Astrocyte (in vitro differentiated cells and primary cell): ENCODE results near the gene LRRC4C. TPM values are rescaled to one million over a fixed set of nuclear protein-coding genes. Genes with fewer than 3 reads are reported as not detected.

Experiments used
- DNase-seq: peaks from one replicate; pipeline ENCODE4 v3.0.0-alpha.2; 2010; ENCODE audit warnings: low read depth
- FAIRE-seq: peaks from 2 replicates; lab custom pipeline; 2011; peaks lifted over from hg19 to GRCh38; lab: Jason Lieb, UNC
- H2AFZ ChIP-seq: 2 replicates; pipeline ENCODE4 v1.6.0; 2012; ENCODE audit warnings: low read depth, low read length, inconsistent platforms
- H3K27ac ChIP-seq: 2 replicates; pipeline ENCODE4 v1.5.1; 2011; ENCODE audit warnings: low read depth, low read length, inconsistent platforms
- H3K27me3 ChIP-seq: 2 replicates; pipeline ENCODE4 v1.6.0; 2011; ENCODE audit warnings: low read length, inconsistent platforms; ENCODE audit not compliant: insufficient read depth
- H3K36me3 ChIP-seq: 2 replicates; pipeline ENCODE4 v1.5.1; 2011; ENCODE audit warnings: low read length, inconsistent platforms; ENCODE audit not compliant: insufficient read depth
- H3K4me1 ChIP-seq: 2 replicates; pipeline ENCODE4 v1.5.1; 2011; ENCODE audit warnings: low read length, inconsistent platforms; ENCODE audit not compliant: insufficient read depth
- H3K4me2 ChIP-seq: 2 replicates; pipeline ENCODE4 v1.6.0; 2012; ENCODE audit warnings: low read length, inconsistent platforms
- H3K4me3 ChIP-seq: 2 replicates; pipeline ENCODE4 v1.5.1; 2011; ENCODE audit warnings: low read depth, mild to moderate bottlenecking, low read length, inconsistent platforms; ENCODE audit not compliant: insufficient read depth
- H3K79me2 ChIP-seq: 2 replicates; pipeline ENCODE4 v1.6.0; 2012; ENCODE audit warnings: mild to moderate bottlenecking, low read length, inconsistent platforms; ENCODE audit not compliant: insufficient read depth
- H3K9ac ChIP-seq: 2 replicates; pipeline ENCODE4 v1.6.0; 2012; ENCODE audit warnings: mild to moderate bottlenecking, low read length, inconsistent platforms
- H3K9me3 ChIP-seq: 2 replicates; pipeline ENCODE4 v1.5.1; 2012; ENCODE audit warnings: low read depth, mild to moderate bottlenecking, low read length, inconsistent platforms; ENCODE audit not compliant: insufficient read depth
- H4K20me1 ChIP-seq: 2 replicates; pipeline ENCODE4 v1.6.0; 2012; ENCODE audit warnings: low read length, inconsistent platforms; ENCODE audit not compliant: insufficient read depth
- H3K27ac Mint-ChIP-seq: one replicate; pipeline ENCODE4 v1.8.0; 2021; ENCODE audit warnings: mild to moderate bottlenecking, mixed read lengths; ENCODE audit not compliant: unreplicated experiment
- H3K27me3 Mint-ChIP-seq: one replicate; pipeline ENCODE4 v1.8.0; 2021; ENCODE audit warnings: low read depth, mixed read lengths; ENCODE audit not compliant: unreplicated experiment
- H3K36me3 Mint-ChIP-seq: one replicate; pipeline ENCODE4 v1.8.0; 2021; ENCODE audit warnings: low read depth, mixed read lengths; ENCODE audit not compliant: unreplicated experiment
- H3K4me1 Mint-ChIP-seq: one replicate; pipeline ENCODE4 v1.8.0; 2021; ENCODE audit warnings: low read depth, mixed read lengths; ENCODE audit not compliant: unreplicated experiment
- H3K4me3 Mint-ChIP-seq: one replicate; pipeline ENCODE4 v1.8.0; 2021; ENCODE audit warnings: mild to moderate bottlenecking, moderate library complexity, mixed read lengths; ENCODE audit not compliant: unreplicated experiment
- H3K9me3 Mint-ChIP-seq: one replicate; pipeline ENCODE4 v1.8.0; 2021; ENCODE audit warnings: mild to moderate bottlenecking, mixed read lengths; ENCODE audit not compliant: unreplicated experiment
- CTCF ChIP-seq: IDR thresholded peaks from 2 replicates; pipeline ENCODE4 v1.5.1; 2011; ENCODE audit warnings: low read depth, mild to moderate bottlenecking, inconsistent platforms, low read length, moderate library complexity; ENCODE audit not compliant: insufficient read depth
- EZH2 ChIP-seq: IDR thresholded peaks from 2 replicates; pipeline ENCODE4 v1.6.1; 2012; ENCODE audit warnings: mild to moderate bottlenecking, low read length, inconsistent platforms; ENCODE audit not compliant: insufficient read depth
- total RNA-seq: library from RNA; stranded (reverse); gene quantifications from 2 replicates; pipeline ENCODE4 v1.2.1, GENCODE V29; 2021

The LRRC4C gene
- total RNA-seq, 1 donor from 2014 or later: 9.0 TPM

GRCh38 chr11:40425168-40425567 is 1034.3 kb downstream of the LRRC4C start:
- Histone ChIP-seq H3K4me1 (no peaks in the 10 kb centered on the region), H3K79me2 (no peaks in the 10 kb centered on the region), H3K4me3 (no peak overlapping the region), H3K9ac (no peak overlapping the region), H4K20me1 (no peaks in the 10 kb centered on the region), H3K9me3 (no peaks in the 10 kb centered on the region), H3K27ac (no peak overlapping the region), H3K36me3 (no peaks in the 10 kb centered on the region), H3K27me3 (no peaks in the 10 kb centered on the region), H3K4me2 (no peak overlapping the region), H2AFZ (no peak overlapping the region)
- H3K4me3 Mint-ChIP-seq: no peak overlapping the region
- FAIRE-seq: no peak
- TF ChIP-seq CTCF (no peak), EZH2 (no peak)
- DNase-seq: no peak
- no peaks in the 10 kb centered on the region for H3K36me3 Mint-ChIP-seq
- H3K27ac Mint-ChIP-seq: no peak overlapping the region
- no peaks in the 10 kb centered on the region for H3K4me1 Mint-ChIP-seq
- H3K27me3 Mint-ChIP-seq: no peaks in the 10 kb centered on the region
- no peaks in the 10 kb centered on the region for H3K9me3 Mint-ChIP-seq

GRCh38 chr11:40421208-40421981 is 1038.1 kb downstream of the LRRC4C start:
- Histone ChIP-seq H3K27me3 (no peaks in the 10 kb centered on the region), H2AFZ (no peak overlapping the region), H3K27ac (no peak overlapping the region), H3K9ac (no peak overlapping the region), H3K36me3 (no peaks in the 10 kb centered on the region), H3K9me3 (no peaks in the 10 kb centered on the region), H3K4me3 (no peak overlapping the region), H3K4me1 (no peaks in the 10 kb centered on the region), H4K20me1 (no peaks in the 10 kb centered on the region), H3K4me2 (no peak overlapping the region), H3K79me2 (no peaks in the 10 kb centered on the region)
- no peaks in the 10 kb centered on the region for H3K4me1 Mint-ChIP-seq
- H3K9me3 Mint-ChIP-seq: peaks cover 1% of the 10 kb centered on the region
- FAIRE-seq: no peak
- TF ChIP-seq CTCF (no peak), EZH2 (no peak)
- no peak overlapping the region for H3K27ac Mint-ChIP-seq
- H3K4me3 Mint-ChIP-seq: no peak overlapping the region
- no peaks in the 10 kb centered on the region for H3K27me3 Mint-ChIP-seq
- DNase-seq: no peak
- no peaks in the 10 kb centered on the region for H3K36me3 Mint-ChIP-seq

DNA sequence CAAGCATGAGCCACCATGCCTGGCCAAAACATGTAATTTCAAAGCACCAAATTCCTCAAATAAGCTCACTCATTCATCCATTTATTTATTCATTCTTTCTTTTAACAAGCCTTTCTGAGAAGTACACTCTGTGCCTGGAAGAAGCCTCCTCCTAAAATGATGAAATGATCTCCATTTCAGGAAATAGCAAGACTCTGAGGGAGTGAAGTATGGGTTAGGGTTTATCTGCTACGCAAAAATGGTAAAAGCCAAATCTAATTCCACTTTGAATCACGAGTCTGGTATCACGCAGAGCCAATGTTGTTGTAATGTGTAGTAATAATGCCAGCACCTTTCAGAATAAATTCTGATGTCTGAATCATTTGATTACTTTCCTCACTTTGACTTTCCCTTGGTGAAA is 1041.8 kb downstream of the LRRC4C start:
- H3K9me3 ChIP-seq: no peaks in the 10 kb centered on the region
- no peak for DNase-seq
- Mint-ChIP-seq H3K27ac (no peak overlapping the region), H3K4me1 (no peaks in the 10 kb centered on the region), H3K27me3 (no peaks in the 10 kb centered on the region), H3K36me3 (no peaks in the 10 kb centered on the region), H3K9me3 (peaks cover 1% of the 10 kb centered on the region), H3K4me3 (no peak overlapping the region)
- TF ChIP-seq CTCF (no peak), EZH2 (no peak)
- no peak overlapping the region for H3K4me2 ChIP-seq
- no peak overlapping the region for H2AFZ ChIP-seq
- no peaks in the 10 kb centered on the region for H3K36me3 ChIP-seq
- H3K79me2 ChIP-seq: no peaks in the 10 kb centered on the region
- no peaks in the 10 kb centered on the region for H3K4me1 ChIP-seq
- no peaks in the 10 kb centered on the region for H3K27me3 ChIP-seq
- no peak overlapping the region for H3K4me3 ChIP-seq
- H3K9ac ChIP-seq: no peak overlapping the region
- H3K27ac ChIP-seq: no peak overlapping the region
- no peaks in the 10 kb centered on the region for H4K20me1 ChIP-seq
- no peak for FAIRE-seq
